Breast epithelium (tissue), 4 donors: ENCODE data around the gene SIRPG. TPM values are rescaled to one million over a fixed set of nuclear protein-coding genes. Genes with fewer than 3 reads are reported as not detected.
"Not testable (repeated sequence)": the region's sequence is repeated elsewhere in the genome, so short reads cannot be mapped to it uniquely, and the experiment has no call there.

Source experiments
- DNase-seq, 2 donors: peaks; one replicate each; pipeline ENCODE4 v3.0.0-alpha.2; 2019; ENCODE audit warnings: low spot score in 2 of 2
- H3K27ac ChIP-seq, 2 donors: fragments of 200-600 bp; sonication (generic) in 1 of 2; one replicate each; pipeline ENCODE4 v1.5.1; 2016 to 2019; ENCODE audit warnings: mild to moderate bottlenecking in 1 of 2
- H3K27me3 ChIP-seq, 2 donors: fragments of 200-600 bp; sonication (generic) in 1 of 2; one replicate each; pipeline versions ENCODE4 v1.5.1 to v1.6.0; 2017 to 2019; ENCODE audit warnings: control low read depth in 1 of 2, mild to moderate bottlenecking in 1 of 2
- H3K36me3 ChIP-seq: fragments of 200-600 bp; one replicate; pipeline ENCODE4 v1.5.1; 2019
- H3K4me1 ChIP-seq, 2 donors: fragments of 200-600 bp; sonication (generic); one replicate each; pipeline ENCODE4 v1.5.1; 2016 to 2019; ENCODE audit warnings: control low read depth in 1 of 2
- H3K4me3 ChIP-seq, 3 donors: fragments of 200-600 bp; sonication (generic); 1 replicate in 2 of 3; 2 replicates in 1 of 3; pipeline ENCODE4 v1.5.1; 2016 to 2019; ENCODE audit warnings: mild to moderate bottlenecking in 3 of 3, moderate library complexity in 2 of 3
- H3K9me3 ChIP-seq, 2 donors: fragments of 200-600 bp; sonication (generic) in 1 of 2; one replicate each; pipeline ENCODE4 v1.5.1; 2016 to 2019; ENCODE audit warnings: control low read depth in 1 of 2
- POLR2A ChIP-seq: fragments of 450-650 bp; IDR thresholded peaks from one replicate; pipeline ENCODE4 v1.6.1; 2016; ENCODE audit warnings: antibody characterized with exemption, mild to moderate bottlenecking, moderate library complexity
- POLR2AphosphoS5 ChIP-seq, 3 donors: sonication (generic); formaldehyde crosslinking; IDR thresholded peaks; one replicate each; pipeline ENCODE4 v1.6.1; 2017; ENCODE audit warnings: antibody characterized with exemption in 3 of 3
- intact Hi-C: fragments of 100-400 bp; cut with DNase I; formaldehyde crosslinking; loops from one replicate; pipeline ENCODE4 v1.15.1; 2023; ENCODE audit warnings: low total_unique reads
- total RNA-seq, 3 donors: library from RNA; depleted of rRNA; stranded (reverse); fragments of >200 nt; gene quantifications; one replicate each; pipeline ENCODE4 v1.1.0, GENCODE V29; 2016
- TF ChIP-seq, protein P1 (sequence below), 3 donors: fragments of 450-650 bp; IDR thresholded peaks; one replicate each; pipeline ENCODE4 v1.5.1; 2016 to 2017; ENCODE audit warnings: antibody characterized with exemption in 3 of 3, mild to moderate bottlenecking in 3 of 3, moderate library complexity in 3 of 3

SIRPG gene
- total RNA-seq, 3 donors from 2014 or later, result not detected

GRCh38 chr20:1648101-1648500, 9.5 kb downstream of the SIRPG start:
- DNase-seq, result no peak
- Histone ChIP-seq H3K4me3 (no peak overlapping the region), H3K9me3 (no peaks in the 10 kb centered on the region), H3K27me3 (no peaks in the 10 kb centered on the region), H3K36me3 (no peaks in the 10 kb centered on the region), H3K27ac (no peak overlapping the region), H3K4me1 (no peaks in the 10 kb centered on the region)
- TF ChIP-seq POLR2A (no peak), POLR2AphosphoS5 (IDR thresholded peaks at IDR 0.05) (no peak)
- TF ChIP-seq, protein P1, sequence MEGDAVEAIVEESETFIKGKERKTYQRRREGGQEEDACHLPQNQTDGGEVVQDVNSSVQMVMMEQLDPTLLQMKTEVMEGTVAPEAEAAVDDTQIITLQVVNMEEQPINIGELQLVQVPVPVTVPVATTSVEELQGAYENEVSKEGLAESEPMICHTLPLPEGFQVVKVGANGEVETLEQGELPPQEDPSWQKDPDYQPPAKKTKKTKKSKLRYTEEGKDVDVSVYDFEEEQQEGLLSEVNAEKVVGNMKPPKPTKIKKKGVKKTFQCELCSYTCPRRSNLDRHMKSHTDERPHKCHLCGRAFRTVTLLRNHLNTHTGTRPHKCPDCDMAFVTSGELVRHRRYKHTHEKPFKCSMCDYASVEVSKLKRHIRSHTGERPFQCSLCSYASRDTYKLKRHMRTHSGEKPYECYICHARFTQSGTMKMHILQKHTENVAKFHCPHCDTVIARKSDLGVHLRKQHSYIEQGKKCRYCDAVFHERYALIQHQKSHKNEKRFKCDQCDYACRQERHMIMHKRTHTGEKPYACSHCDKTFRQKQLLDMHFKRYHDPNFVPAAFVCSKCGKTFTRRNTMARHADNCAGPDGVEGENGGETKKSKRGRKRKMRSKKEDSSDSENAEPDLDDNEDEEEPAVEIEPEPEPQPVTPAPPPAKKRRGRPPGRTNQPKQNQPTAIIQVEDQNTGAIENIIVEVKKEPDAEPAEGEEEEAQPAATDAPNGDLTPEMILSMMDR (IDR thresholded peaks at IDR 0.05), result no peak
- intact Hi-C loops, result no loop called here

DNA sequence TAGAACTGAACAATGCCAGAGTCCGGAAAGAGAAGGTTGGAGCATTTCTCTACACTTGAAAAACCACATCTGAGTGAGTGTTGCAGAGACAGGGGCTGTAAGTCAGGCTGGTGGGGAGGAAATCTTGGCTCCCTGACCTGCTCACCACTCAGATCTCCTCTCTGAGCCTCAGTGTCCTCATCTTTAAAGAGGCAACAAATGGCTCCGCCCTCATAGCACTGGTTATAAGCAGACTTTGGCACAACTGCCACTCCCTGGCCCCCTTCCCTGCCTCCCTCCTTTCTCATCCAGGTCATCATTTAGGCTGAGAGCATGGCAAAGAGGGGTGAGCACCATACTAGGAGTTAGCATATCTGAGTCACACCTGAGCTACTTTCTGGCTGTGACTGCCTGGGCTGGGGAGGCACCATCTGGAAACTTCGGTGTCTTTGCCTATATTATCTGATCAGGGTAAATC, 10.6 kb downstream of the SIRPG start:
- TF ChIP-seq POLR2AphosphoS5 (IDR thresholded peaks at IDR 0.05) (no peak), POLR2A (no peak)
- TF ChIP-seq, protein P1 (IDR thresholded peaks at IDR 0.05), result no peak
- no peaks in the 10 kb centered on the region for H3K4me1 ChIP-seq
- no peak for DNase-seq
- intact Hi-C loops, result no loop called here
- H3K27ac ChIP-seq, result no peak overlapping the region
- H3K27me3 ChIP-seq, result no peaks in the 10 kb centered on the region
- no peaks in the 10 kb centered on the region for H3K9me3 ChIP-seq
- H3K4me3 ChIP-seq, result no peak overlapping the region
- H3K36me3 ChIP-seq, result no peaks in the 10 kb centered on the region

DNA sequence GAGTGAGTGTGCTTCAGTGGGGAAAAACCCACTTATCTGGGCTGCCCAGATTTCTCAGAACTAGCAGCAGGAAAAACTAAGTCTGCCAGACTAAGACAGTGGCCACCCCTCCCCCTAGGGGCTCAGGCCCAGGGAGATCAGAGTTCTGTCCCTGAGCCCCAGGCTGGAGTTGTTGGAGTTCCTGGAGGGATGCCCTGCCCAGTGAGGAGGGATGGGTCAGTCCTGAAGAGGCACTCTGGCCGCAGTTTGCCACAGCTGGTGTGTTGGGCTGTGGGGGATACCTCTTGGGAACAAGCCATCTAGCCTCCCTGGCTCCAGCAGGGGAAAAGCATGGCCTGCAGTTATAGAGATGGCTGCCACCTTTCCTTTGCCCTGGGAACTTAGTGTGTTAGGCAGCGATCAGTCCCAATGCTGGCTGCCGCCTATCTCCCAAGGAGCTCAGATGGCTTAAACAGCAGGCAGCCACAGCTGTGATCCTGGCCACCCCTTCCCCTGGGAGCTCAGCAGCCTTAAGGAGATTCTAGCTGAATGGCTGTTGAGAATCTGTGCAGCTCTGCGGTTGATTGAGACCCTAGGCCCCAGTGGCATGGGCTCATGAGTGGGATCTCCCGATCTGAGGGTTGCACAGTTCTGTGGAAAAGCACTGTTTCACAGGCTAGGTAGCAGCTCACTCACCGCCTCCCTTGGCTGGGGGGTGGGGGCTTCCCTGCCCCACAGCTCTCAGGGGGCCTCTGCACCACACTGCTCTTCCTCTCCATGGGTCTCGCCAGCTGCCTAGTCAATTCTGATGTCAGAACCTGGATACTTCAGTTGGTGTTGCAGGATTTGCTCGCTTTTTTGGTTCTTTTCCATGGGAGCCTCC, 13.2 kb downstream of the SIRPG start:
- no peak for DNase-seq
- no peaks in the 10 kb centered on the region for H3K36me3 ChIP-seq
- no peak for TF ChIP-seq POLR2AphosphoS5 (IDR thresholded peaks at IDR 0.05)
- TF ChIP-seq, protein P1 (IDR thresholded peaks at IDR 0.05), result no peak
- TF ChIP-seq POLR2A, result no peak
- no peak overlapping the region for H3K4me3 ChIP-seq
- H3K27ac ChIP-seq, result no peak overlapping the region
- H3K9me3 ChIP-seq, result peaks cover 0 to 4% of the 10 kb centered on the region in 2 donors
- H3K4me1 ChIP-seq, result no peaks in the 10 kb centered on the region
- H3K27me3 ChIP-seq, result no peaks in the 10 kb centered on the region
- intact Hi-C loops, result no loop called here

DNA sequence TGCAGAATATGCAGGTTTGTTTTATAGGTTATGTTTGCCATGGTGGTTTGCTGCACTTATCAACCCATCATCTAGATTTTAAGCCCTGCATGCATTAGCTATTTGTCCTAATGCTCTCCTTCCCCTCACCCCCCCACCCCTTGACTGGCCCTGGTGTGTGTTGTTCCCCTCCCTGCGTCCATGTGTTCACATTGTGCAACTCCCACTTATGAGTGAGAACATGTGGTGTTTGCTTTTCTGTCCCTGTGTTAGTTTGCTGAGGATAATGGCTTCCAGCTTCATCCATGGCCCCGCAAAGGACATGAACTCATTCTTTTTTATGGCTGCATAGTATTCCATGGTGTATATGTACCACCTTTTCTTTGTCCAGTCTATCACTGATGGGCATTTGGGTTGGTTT, 18.9 kb downstream of the SIRPG start:
- H3K27ac ChIP-seq, H3K4me3 ChIP-seq, H3K27me3 ChIP-seq, intact Hi-C loops, H3K4me1 ChIP-seq, H3K9me3 ChIP-seq, H3K36me3 ChIP-seq, DNase-seq: not testable (repeated sequence)

DNA sequence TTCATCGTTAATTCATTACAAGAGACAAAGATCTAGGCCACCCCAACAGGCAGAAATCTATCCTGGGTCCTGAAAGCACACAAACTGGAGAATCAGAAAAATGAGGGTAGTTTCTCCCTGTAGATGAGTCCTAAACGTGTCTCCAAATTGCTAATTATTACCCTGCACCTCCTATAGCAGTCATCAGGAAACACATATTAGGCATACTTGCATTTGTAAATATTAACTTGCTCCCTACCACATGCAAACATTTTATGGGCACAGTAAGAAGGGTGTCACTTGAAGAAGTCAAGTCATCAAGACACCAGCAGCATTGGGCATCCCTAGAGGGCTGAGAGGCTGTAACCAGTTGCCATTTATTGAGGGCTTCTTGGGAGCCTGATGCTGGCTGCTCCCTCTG, 19.8 kb downstream of the SIRPG start:
- DNase-seq, result no peak
- Histone ChIP-seq H3K27me3 (no peaks in the 10 kb centered on the region), H3K27ac (no peak overlapping the region), H3K9me3 (peaks cover 0 to 4% of the 10 kb centered on the region in 2 donors), H3K36me3 (no peaks in the 10 kb centered on the region), H3K4me3 (no peak overlapping the region), H3K4me1 (no peaks in the 10 kb centered on the region)
- intact Hi-C loops, result no loop called here
- TF ChIP-seq POLR2A, result no peak
- TF ChIP-seq, protein P1 (IDR thresholded peaks at IDR 0.05), result no peak
- no peak for TF ChIP-seq POLR2AphosphoS5 (IDR thresholded peaks at IDR 0.05)
